Measurements from ENCODE around the gene ILF2. TPM values are rescaled to one million over a fixed set of nuclear protein-coding genes. Genes with fewer than 3 reads are reported as not detected.
A peak's percentile ranks its signal among the peaks of the same experiment; 100 is the strongest.

The ILF2 gene
- polyA plus RNA-seq, 1 donor (not counting 4 experiments of a cell fraction or from before 2014, with no cell fraction given) = 232 TPM

DNA sequence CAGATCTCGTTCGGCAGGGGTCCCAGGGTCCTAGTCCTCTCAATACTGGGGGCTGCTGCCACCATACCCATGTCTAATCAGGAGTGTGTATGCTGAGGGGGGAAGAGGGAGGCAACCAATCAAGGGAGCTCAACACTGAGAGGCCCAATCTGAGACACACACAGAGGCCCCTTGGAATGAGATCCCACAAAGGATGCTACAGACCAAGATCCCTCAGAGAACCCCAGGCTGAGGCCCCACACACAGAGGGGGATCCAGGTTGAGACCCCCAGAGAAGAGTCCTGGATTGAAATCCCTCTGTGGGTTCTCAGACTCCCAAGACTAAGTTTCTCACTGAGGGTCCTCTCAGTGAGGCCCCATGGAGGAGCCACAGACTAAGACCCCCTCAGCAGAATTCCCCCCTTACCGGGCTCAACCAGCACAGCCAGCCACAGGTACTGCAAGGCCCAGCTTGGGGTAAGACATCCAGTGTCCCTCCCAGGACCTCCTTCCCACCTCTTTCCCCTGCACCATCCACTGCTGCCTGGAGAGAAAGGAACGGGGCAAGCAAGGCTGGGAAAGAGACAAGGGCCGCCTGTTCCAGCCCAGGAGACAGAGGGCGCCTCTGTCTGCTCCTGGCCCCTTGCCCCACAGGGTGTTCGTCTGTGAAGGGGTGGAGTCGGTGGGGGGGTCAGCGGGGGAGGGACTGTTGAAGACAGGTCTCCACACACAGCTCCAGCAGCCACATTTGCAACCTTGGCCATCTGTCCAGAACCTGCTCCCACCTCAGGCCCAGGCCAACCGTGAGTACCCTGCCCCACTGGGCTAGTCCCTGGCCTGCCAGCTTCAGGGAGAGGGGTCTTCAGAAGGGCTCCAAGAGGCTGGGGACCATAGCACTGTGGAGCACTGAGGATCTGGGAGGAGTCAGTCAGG is 42.8 kb downstream of the ILF2 start, which contains the start of gene S100A1:
S100A1 (plus strand) TSS at position 720 of the 912 bp plus-strand sequence. CDS start 2,088 bp downstream, outside the sequence.
- Histone ChIP-seq H3K9ac (ENCODE audit: control insufficient read depth, extremely low read depth, insufficient read depth, low read length) (peak within 1 kb of the TSS; percentile 98), H3K4me1 (ENCODE audit: control insufficient read depth, extremely low read depth, insufficient read depth, low read length) (peaks cover 19% of the 10 kb centered on the region), H3K27me3 (ENCODE audit: control insufficient read depth, extremely low read depth, insufficient read depth, low read length) (no peaks in the 10 kb centered on the region), H3K27ac (ENCODE audit: control insufficient read depth, insufficient read depth, low read length) (peak within 1 kb of the TSS; percentile 94), H3K79me2 (ENCODE audit: control insufficient read depth, insufficient read depth, low read length) (peaks cover 17% of the 10 kb centered on the region), H3K9me1 (ENCODE audit: control insufficient read depth, extremely low read depth, insufficient read depth, low read length) (peaks cover 6% of the 10 kb centered on the region), H3K36me3 (ENCODE audit: control insufficient read depth in 2 of 2, extremely low read depth in 1 of 2, insufficient read depth in 2 of 2, low read length in 2 of 2) (peaks cover 12 to 15% of the 10 kb centered on the region in 2 experiments), H3K4me3 (ENCODE audit: control insufficient read depth in 2 of 3, extremely low read depth in 1 of 3, insufficient read depth in 2 of 3, low read depth in 1 of 3, low read length in 3 of 3) (peak within 1 kb of the TSS; percentile 56 to 92 (median 87)), H2AFZ (ENCODE audit: control insufficient read depth, low read length) (peak within 1 kb of the TSS; percentile 79), H3K4me2 (ENCODE audit: control insufficient read depth, extremely low read depth, insufficient read depth, low read depth, low read length) (peak within 1 kb of the TSS; percentile 100), H3K9me3 (ENCODE audit: control insufficient read depth, low read depth, low read length) (no peaks in the 10 kb centered on the region), H4K20me1 (ENCODE audit: control insufficient read depth, extremely low read depth, insufficient read depth, low read length) (no peaks in the 10 kb centered on the region)
- no peak for TF ChIP-seq EZH2 (IDR thresholded peaks at IDR 0.05; ENCODE audit: low read length)
- TF ChIP-seq, protein P1, sequence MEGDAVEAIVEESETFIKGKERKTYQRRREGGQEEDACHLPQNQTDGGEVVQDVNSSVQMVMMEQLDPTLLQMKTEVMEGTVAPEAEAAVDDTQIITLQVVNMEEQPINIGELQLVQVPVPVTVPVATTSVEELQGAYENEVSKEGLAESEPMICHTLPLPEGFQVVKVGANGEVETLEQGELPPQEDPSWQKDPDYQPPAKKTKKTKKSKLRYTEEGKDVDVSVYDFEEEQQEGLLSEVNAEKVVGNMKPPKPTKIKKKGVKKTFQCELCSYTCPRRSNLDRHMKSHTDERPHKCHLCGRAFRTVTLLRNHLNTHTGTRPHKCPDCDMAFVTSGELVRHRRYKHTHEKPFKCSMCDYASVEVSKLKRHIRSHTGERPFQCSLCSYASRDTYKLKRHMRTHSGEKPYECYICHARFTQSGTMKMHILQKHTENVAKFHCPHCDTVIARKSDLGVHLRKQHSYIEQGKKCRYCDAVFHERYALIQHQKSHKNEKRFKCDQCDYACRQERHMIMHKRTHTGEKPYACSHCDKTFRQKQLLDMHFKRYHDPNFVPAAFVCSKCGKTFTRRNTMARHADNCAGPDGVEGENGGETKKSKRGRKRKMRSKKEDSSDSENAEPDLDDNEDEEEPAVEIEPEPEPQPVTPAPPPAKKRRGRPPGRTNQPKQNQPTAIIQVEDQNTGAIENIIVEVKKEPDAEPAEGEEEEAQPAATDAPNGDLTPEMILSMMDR (optimal IDR thresholded peaks at IDR 0.05 in 1 of 3, IDR thresholded peaks at IDR 0.05 in 1 of 3, conservative IDR thresholded peaks at IDR 0.05 in 1 of 3; ENCODE audit: extremely low read depth in 1 of 3, insufficient read depth in 2 of 3, low read length in 3 of 3) = peak in 1 of 3 experiments; percentile 35
- FAIRE-seq (no peak), DNase-seq (ENCODE audit: low read depth, low spot score) (no peak)
- dilution Hi-C loops (cut with MboI; ENCODE audit: extremely low pct_ligation_motif_present, low sequenced_read_pairs) = no loop called here

- DNase-seq (ENCODE audit: low read depth, low spot score) (no peak), FAIRE-seq (no peak)
- H3K4me2 ChIP-seq (ENCODE audit: control insufficient read depth, extremely low read depth, insufficient read depth, low read depth, low read length) = peak within 1 kb of the TSS; percentile 100
- peak within 1 kb of the TSS; percentile 94 for H3K27ac ChIP-seq (ENCODE audit: control insufficient read depth, insufficient read depth, low read length)
- TF ChIP-seq, protein P1 (optimal IDR thresholded peaks at IDR 0.05 in 1 of 3, IDR thresholded peaks at IDR 0.05 in 1 of 3, conservative IDR thresholded peaks at IDR 0.05 in 1 of 3; ENCODE audit: extremely low read depth in 1 of 3, insufficient read depth in 2 of 3, low read length in 3 of 3) = peak; percentile 76 to 81 (median 80)
- no peak for TF ChIP-seq EZH2 (IDR thresholded peaks at IDR 0.05; ENCODE audit: low read length)
- H3K9me1 ChIP-seq (ENCODE audit: control insufficient read depth, extremely low read depth, insufficient read depth, low read length) = peaks cover 6% of the 10 kb centered on the region
- peak within 1 kb of the TSS; percentile 56 to 92 (median 87) for H3K4me3 ChIP-seq (ENCODE audit: control insufficient read depth in 2 of 3, extremely low read depth in 1 of 3, insufficient read depth in 2 of 3, low read depth in 1 of 3, low read length in 3 of 3)
- H3K79me2 ChIP-seq (ENCODE audit: control insufficient read depth, insufficient read depth, low read length) = peaks cover 17% of the 10 kb centered on the region
- H2AFZ ChIP-seq (ENCODE audit: control insufficient read depth, low read length) = peak within 1 kb of the TSS; percentile 79
- no peaks in the 10 kb centered on the region for H4K20me1 ChIP-seq (ENCODE audit: control insufficient read depth, extremely low read depth, insufficient read depth, low read length)
- H3K9ac ChIP-seq (ENCODE audit: control insufficient read depth, extremely low read depth, insufficient read depth, low read length) = peak within 1 kb of the TSS; percentile 98
- no peaks in the 10 kb centered on the region for H3K27me3 ChIP-seq (ENCODE audit: control insufficient read depth, extremely low read depth, insufficient read depth, low read length)
- peaks cover 19% of the 10 kb centered on the region for H3K4me1 ChIP-seq (ENCODE audit: control insufficient read depth, extremely low read depth, insufficient read depth, low read length)
- dilution Hi-C loops (cut with MboI; ENCODE audit: extremely low pct_ligation_motif_present, low sequenced_read_pairs) = no loop called here
- H3K9me3 ChIP-seq (ENCODE audit: control insufficient read depth, low read depth, low read length) = no peaks in the 10 kb centered on the region
- peaks cover 11 to 15% of the 10 kb centered on the region in 2 experiments for H3K36me3 ChIP-seq (ENCODE audit: control insufficient read depth in 2 of 2, extremely low read depth in 1 of 2, insufficient read depth in 2 of 2, low read length in 2 of 2)
Measured at GRCh38 chr1:153626904-153627714, 43.7 kb downstream of the ILF2 start, which contains the start of gene S100A13. Gene S100A13, minus strand, starts transcription at chr1:153627505. Its CDS starts 1,033 bp downstream, at chr1:153626472.

Measured in keratinocyte (primary cell).